SK-N-MC (cell line): Measurements from ENCODE around the gene MTR.

Experiments
- DNase-seq: peaks from one replicate; pipeline ENCODE4 v3.0.0-alpha.2; 2011; ENCODE audit warnings: low read depth, low spot score
- H3K27ac ChIP-seq: fragments of 200-600 bp; sonication (generic); 2 replicates; pipeline ENCODE4 v1.5.1; 2016; ENCODE audit warnings: mixed run types
- H3K36me3 ChIP-seq: fragments of 200-600 bp; sonication (generic); 2 replicates; pipeline ENCODE4 v1.6.1; 2017; ENCODE audit warnings: antibody characterized with exemption, low read length, mixed read lengths; ENCODE audit not compliant: insufficient read depth
- H3K4me3 ChIP-seq: fragments of 200-600 bp; sonication (generic); 2 replicates; pipeline ENCODE4 v1.5.1; 2016
- H3K9ac ChIP-seq: fragments of 200-600 bp; sonication (generic); 2 replicates; pipeline ENCODE4 v1.8.0; 2017; ENCODE audit warnings: mixed run types, mixed read lengths; ENCODE audit not compliant: insufficient read length
- H3K9me3 ChIP-seq: fragments of 200-600 bp; sonication (generic); 2 replicates; pipeline ENCODE4 v1.6.1; 2017; ENCODE audit warnings: low read depth, mild to moderate bottlenecking, antibody characterized with exemption, low read length, moderate library complexity, mixed read lengths
- EZH2 ChIP-seq: fragments of 200-600 bp; sonication (generic); IDR thresholded peaks from one replicate; pipeline ENCODE4 v1.6.1; 2017; ENCODE audit warnings: antibody characterized with exemption
- FOXP2 ChIP-seq: optimal IDR thresholded peaks from 2 replicates; pipeline ENCODE3; 2011; ENCODE audit warnings: mild to moderate bottlenecking, moderate library complexity; ENCODE audit not compliant: insufficient read depth; ENCODE audit errors: extremely low read length, control extremely low read depth
- POLR2AphosphoS5 ChIP-seq: IDR thresholded peaks from 2 replicates; pipeline ENCODE4 v1.6.1; 2012; ENCODE audit warnings: mild to moderate bottlenecking, low read depth, low read length, borderline replicate concordance

MTR gene

DNA sequence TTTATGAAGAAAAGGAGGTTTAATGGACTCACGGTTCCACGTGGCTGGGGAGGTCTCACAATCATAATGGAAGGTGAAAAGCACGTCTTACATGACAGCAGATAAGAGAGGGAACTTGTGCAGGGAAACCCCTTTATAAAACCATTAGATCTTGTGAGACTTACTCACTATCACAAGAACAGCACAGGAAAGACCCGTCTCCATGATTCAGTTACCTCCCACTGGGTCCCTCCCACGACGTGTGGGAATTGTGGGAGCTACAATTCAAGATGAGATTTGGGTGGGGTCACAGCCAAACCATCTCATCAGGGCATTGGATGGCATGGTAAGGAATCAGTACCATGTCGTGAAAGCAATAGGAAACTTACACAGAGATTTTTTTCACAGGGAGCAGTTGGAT, 63.1 kb downstream of the MTR start:
- DNase-seq, result no peak
- Histone ChIP-seq H3K9ac (no peak overlapping the region), H3K27ac (no peak overlapping the region), H3K4me3 (no peak overlapping the region), H3K36me3 (peaks cover 80% of the 10 kb centered on the region), H3K9me3 (no peaks in the 10 kb centered on the region)
- TF ChIP-seq EZH2 (no peak), FOXP2 (no peak), POLR2AphosphoS5 (no peak)

DNA sequence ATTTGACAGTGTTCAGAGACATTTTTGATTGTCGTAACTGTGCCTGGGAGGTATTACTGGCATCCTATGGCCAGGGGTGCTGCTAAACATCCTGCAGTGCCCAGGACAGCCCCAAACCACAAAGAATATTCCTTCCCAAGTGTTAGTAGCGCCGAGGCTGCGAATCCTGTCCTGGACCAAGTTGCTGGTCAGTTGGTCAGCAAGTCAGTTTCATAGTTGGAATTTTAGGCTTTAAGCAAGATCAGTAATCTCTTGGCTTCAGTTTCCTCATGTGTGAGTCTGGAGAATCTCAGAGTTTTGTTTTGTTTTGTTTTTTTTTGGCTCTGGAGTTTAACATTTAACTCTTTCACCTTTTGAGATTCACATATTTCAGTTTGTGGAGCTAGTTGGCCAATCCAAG, 65.0 kb downstream of the MTR start:
- TF ChIP-seq POLR2AphosphoS5 (no peak), EZH2 (no peak)
- Histone ChIP-seq H3K36me3 (peaks cover 73% of the 10 kb centered on the region), H3K9me3 (no peaks in the 10 kb centered on the region)

DNA sequence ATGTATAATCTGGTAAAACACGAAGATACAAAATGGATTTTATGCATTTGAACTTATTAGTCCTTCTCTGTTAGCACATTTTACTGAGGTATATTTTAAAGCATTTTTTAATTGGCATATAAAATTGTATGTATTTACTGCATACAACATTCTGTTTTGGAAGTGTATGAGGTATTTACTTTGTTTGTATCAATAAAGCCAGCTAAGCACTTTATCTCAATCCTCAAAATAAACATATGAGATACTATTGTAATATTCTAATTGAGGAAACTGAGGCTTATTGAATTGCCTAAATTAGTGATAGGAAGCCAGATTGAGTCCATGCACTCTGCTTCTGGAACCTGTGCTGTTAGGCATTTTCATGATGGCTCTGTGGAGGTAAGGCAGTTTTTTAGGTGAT, 65.6 kb downstream of the MTR start:
- Histone ChIP-seq H3K27ac (no peak overlapping the region), H3K9ac (no peak overlapping the region), H3K4me3 (no peak overlapping the region), H3K9me3 (no peaks in the 10 kb centered on the region), H3K36me3 (peaks cover 73% of the 10 kb centered on the region)
- TF ChIP-seq EZH2 (no peak), POLR2AphosphoS5 (no peak), FOXP2 (no peak)
- DNase-seq, result no peak

More for the DNA sequence above, 65.0 kb downstream of the MTR start:
- no peak overlapping the region for H3K27ac ChIP-seq
- DNase-seq, result no peak
- H3K4me3 ChIP-seq, result no peak overlapping the region
- no peak overlapping the region for H3K9ac ChIP-seq

DNA sequence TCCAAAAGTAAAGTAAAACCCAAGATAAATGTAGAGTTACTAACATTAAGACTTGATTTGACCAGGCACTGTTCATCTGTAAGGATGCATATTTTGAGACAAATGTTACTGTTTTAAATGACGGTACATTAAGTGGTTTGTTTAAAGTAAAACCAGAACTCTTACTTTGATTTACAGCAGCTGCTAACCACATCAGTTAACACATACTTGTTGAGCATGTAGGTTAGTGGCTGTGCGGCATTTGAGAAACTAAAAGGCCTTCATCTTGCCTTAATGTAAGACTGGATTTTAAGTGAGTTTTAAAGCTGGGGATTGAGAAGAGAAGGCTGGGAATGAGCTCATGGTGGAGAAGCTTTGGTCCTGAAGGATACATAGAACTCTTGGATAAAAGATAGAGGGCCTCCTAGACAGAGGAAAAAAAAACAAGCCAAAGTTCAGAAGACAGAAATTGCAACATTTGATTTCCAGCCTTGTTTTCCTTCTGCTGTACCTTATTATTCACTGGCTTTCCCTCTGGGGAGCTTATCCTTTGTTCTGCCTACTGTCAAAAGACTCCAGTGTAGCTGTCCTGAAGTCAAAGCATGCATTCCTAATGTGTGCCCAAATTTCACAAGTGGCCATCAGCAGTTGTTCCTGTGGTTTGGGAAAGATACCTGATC, 66.6 kb downstream of the MTR start:
- TF ChIP-seq POLR2AphosphoS5, result no peak
- no peak for TF ChIP-seq FOXP2
- no peak for TF ChIP-seq EZH2
- H3K9ac ChIP-seq, result no peak overlapping the region
- peaks cover 77% of the 10 kb centered on the region for H3K36me3 ChIP-seq
- DNase-seq, result no peak
- peaks cover 5% of the 10 kb centered on the region; the same call in 1 of the 2 replicates for H3K9me3 ChIP-seq
- H3K27ac ChIP-seq, result peak overlapping the region; percentile 26; the same call in 1 of the 2 replicates
- H3K4me3 ChIP-seq, result no peak overlapping the region

DNA sequence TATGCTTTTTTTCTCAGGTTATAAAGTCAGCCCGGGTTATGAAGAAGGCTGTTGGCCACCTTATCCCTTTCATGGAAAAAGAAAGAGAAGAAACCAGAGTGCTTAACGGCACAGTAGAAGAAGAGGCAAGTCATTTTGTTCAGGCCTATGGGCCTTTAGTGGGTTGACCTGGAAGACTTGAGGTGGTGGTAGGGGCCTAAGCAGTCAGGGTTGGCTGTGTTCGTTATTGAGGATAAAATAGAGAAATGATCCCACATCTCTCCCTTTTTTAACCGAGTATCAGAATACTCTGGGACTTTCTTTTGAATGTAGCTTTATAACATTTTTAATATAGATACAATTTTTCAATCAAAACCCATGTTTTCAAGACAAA, 67.1 kb downstream of the MTR start:
- peaks cover 77% of the 10 kb centered on the region for H3K36me3 ChIP-seq
- H3K27ac ChIP-seq, result peak overlapping the region; percentile 26; the same call in 1 of the 2 replicates
- no peak for DNase-seq
- TF ChIP-seq EZH2, result no peak
- TF ChIP-seq FOXP2, result no peak
- no peak for TF ChIP-seq POLR2AphosphoS5
- H3K9me3 ChIP-seq, result peaks cover 9% of the 10 kb centered on the region
- no peak overlapping the region for H3K9ac ChIP-seq
- no peak overlapping the region for H3K4me3 ChIP-seq

DNA sequence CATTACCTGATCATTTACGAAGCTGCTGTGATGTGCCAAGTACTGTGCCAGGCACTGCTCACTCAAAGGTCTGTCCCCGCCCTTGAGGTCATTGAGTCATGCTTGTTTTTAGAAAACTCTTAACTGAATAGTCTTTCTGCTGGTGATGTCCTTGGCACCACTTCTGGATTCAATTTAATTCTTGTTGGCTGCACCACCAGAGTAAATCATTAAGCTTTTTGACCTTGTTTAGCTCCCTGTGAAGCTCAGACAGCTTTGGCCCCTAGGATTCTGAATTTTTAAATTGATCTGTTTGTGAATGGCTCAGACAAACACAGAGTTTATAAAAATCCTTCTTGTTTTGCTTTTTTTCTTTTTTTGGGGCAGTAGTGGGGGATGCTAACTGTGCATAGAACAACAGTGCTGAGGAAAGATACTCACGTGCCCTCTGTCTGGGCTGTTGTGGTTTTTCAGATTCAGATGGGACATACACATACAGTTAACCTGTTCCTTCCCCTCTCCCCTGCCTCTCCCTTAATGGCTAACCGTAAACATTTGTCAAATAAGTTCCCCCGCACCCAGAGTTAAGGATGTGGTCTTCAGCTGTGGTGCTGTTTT, 67.6 kb downstream of the MTR start:
- H3K36me3 ChIP-seq, result peaks cover 77% of the 10 kb centered on the region
- no peak for DNase-seq
- TF ChIP-seq POLR2AphosphoS5 (no peak), FOXP2 (no peak), EZH2 (no peak)
- no peak overlapping the region for H3K4me3 ChIP-seq
- no peak overlapping the region for H3K27ac ChIP-seq
- peaks cover 9% of the 10 kb centered on the region for H3K9me3 ChIP-seq
- H3K9ac ChIP-seq, result no peak overlapping the region

DNA sequence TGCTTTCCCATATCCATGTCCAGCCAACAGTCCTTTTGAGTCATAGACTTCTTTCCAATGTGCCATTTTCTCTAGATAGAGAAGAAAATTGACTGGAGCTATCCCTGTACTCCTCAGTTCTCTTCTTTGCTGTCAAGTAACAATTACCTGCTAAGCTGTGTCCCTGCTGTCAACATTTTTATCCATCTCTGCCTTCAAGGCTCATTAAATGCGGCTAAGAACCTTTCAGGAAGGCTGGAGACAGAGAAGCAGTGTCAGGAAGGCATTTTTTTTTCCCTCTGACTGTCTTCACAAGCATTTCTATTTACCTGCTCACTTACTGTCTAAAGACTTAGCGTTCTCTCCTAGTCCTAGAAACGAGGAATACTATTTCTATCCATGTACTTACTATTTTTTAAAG, 69.1 kb downstream of the MTR start:
- peaks cover 75% of the 10 kb centered on the region for H3K36me3 ChIP-seq

DNA sequence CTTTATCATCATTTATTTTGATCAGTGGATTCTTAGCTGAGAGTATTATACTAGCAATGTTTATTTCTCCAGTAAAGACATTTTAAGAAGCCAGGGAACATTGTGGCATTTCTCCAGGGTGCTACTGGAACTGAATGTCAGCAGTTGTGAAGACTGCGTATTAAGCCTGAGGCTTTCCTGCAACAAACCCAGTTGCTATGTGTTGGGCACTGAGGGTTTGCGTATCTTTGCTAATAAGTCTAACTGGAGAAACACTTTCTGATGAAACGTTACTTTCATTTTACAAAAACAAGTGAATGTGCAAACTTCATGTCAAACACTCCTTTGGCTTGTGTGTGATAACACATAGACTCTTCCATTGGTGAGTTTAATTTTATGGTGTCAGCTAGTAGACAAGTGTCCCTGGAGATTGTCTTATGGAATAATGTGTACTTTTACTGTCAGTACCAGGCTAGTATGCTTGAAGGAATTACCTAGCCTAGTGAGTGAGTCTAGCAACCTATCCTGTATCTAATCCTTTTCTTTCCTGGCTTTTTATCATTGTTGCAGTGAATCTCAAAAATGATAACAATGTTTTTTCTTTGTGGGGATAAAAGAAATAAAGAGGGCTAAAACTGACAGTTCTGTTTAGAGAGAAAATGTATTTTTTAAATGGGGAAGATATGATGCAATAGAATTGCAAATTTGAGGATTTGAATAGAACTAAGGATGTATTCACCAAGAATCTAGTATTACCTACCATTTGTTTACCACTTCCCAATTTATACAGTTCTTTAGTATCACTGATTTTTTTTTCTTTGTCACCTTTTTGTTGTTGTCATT, 70.1 kb downstream of the MTR start:
- Histone ChIP-seq H3K36me3 (peaks cover 75% of the 10 kb centered on the region), H3K9ac (peak overlapping the region; percentile 49), H3K9me3 (peaks cover 9% of the 10 kb centered on the region), H3K4me3 (peak overlapping the region; percentile 39), H3K27ac (peak overlapping the region; percentile 93)
- DNase-seq, result peak; percentile 45
- TF ChIP-seq FOXP2 (no peak), POLR2AphosphoS5 (no peak), EZH2 (no peak)

More for the DNA sequence above, 69.1 kb downstream of the MTR start:
- Histone ChIP-seq H3K9ac (no peak overlapping the region), H3K9me3 (peaks cover 9% of the 10 kb centered on the region), H3K27ac (no peak overlapping the region), H3K4me3 (no peak overlapping the region)
- no peak for DNase-seq
- TF ChIP-seq FOXP2 (no peak), EZH2 (no peak), POLR2AphosphoS5 (no peak)
